K562 (cell line): ENCODE measurements around the gene SLC52A1. TPM values are rescaled to one million over a fixed set of nuclear protein-coding genes. Genes with fewer than 3 reads are reported as not detected.

Experiments
- CREB1 ChIP-seq, 2 experiments: sonication (generic) in 1 of 2; formaldehyde crosslinking in 1 of 2; IDR thresholded peaks; 2 replicates each; pipeline versions ENCODE4 v1.6.1 to v1.8.0; 2012 to 2022; ENCODE audit warnings: inconsistent platforms in 1 of 2, mild to moderate bottlenecking in 1 of 2, missing genetic modification reagents in 1 of 2, moderate library complexity in 1 of 2
- ELF2 ChIP-seq: fragments of 250-450 bp; sonication (Bioruptor Pico); IDR thresholded peaks from 2 replicates; pipeline ENCODE4 v1.5.0; 2021; ENCODE audit warnings: mild to moderate bottlenecking
- IRF2 ChIP-seq: sonication (generic); formaldehyde crosslinking; IDR thresholded peaks from 2 replicates; pipeline ENCODE4 v1.8.1; 2022; ENCODE audit warnings: mild to moderate bottlenecking, missing genetic modification reagents
- MEF2D ChIP-seq: conservative IDR thresholded peaks from 2 replicates; pipeline ENCODE4 v1.6.1; 2016; ENCODE audit warnings: low read depth, missing genetic modification characterization, missing compliant biosample characterization
- MXI1 ChIP-seq: IDR thresholded peaks from 2 replicates; pipeline ENCODE4 v1.6.1; 2011; ENCODE audit warnings: low read depth, mild to moderate bottlenecking, improper control_type of control experiment, low read length
- NR4A1 ChIP-seq, 2 experiments: fragments of 250-450 bp in 1 of 2; fragments of 450-650 bp in 1 of 2; sonication (Bioruptor Pico) in 1 of 2; IDR thresholded peaks; 2 replicates each; pipeline versions ENCODE4 v1.4.0 to v1.6.1; 2016 to 2020; ENCODE audit warnings: mild to moderate bottlenecking in 2 of 2, missing compliant biosample characterization in 1 of 2, missing genetic modification characterization in 1 of 2, moderate library complexity in 1 of 2
- POLR2AphosphoS2 ChIP-seq: IDR thresholded peaks from 2 replicates; pipeline ENCODE4 v1.6.1; 2012; ENCODE audit warnings: low read length, improper control_type of control experiment
- POLR2B ChIP-seq: fragments of 450-650 bp; IDR thresholded peaks from 2 replicates; pipeline ENCODE4 v1.6.1; 2018; ENCODE audit warnings: low read depth; ENCODE audit not compliant: partially characterized antibody
- PURB ChIP-seq: sonication (generic); formaldehyde crosslinking; IDR thresholded peaks from 2 replicates; pipeline ENCODE4 v1.9.0; 2021; ENCODE audit warnings: low read depth, mild to moderate bottlenecking, missing genetic modification reagents
- SAFB ChIP-seq: fragments of 200-400 bp; formaldehyde crosslinking; IDR thresholded peaks from 2 replicates; pipeline ENCODE4 v1.6.1; 2017; ENCODE audit warnings: low read depth, low read length, borderline replicate concordance
- SMAD4 ChIP-seq: fragments of 250-450 bp; sonication (Bioruptor Pico); conservative IDR thresholded peaks from 2 replicates; pipeline ENCODE4 v1.8.0; 2021; ENCODE audit warnings: inconsistent platforms, mild to moderate bottlenecking, moderate library complexity
- STAT5A ChIP-seq: IDR thresholded peaks from 2 replicates; pipeline ENCODE4 v1.6.1; 2012; ENCODE audit warnings: low read length, inconsistent platforms, borderline replicate concordance
- SUPT5H ChIP-seq: fragments of 450-650 bp; IDR thresholded peaks from 2 replicates; pipeline ENCODE4 v1.6.1; 2016
- TGIF2 ChIP-seq: sonication (generic); formaldehyde crosslinking; IDR thresholded peaks from 2 replicates; pipeline ENCODE4 v1.8.1; 2022; ENCODE audit warnings: mild to moderate bottlenecking, missing genetic modification reagents, moderate library complexity
- ZNF324 ChIP-seq: fragments of 250-450 bp; sonication (Bioruptor Pico); IDR thresholded peaks from 2 replicates; pipeline ENCODE4 v1.4.0; 2020; ENCODE audit warnings: mild to moderate bottlenecking
- ZNF695 ChIP-seq: fragments of 450-650 bp; formaldehyde crosslinking; IDR thresholded peaks from 2 replicates; pipeline ENCODE4 v1.4.0; 2020; ENCODE audit warnings: mild to moderate bottlenecking, moderate library complexity
- polyA plus RNA-seq, 8 experiments: library from polyadenylated mRNA; depleted of rRNA in 4 of 8; stranded (reverse) in 5 of 8; unstranded in 3 of 8; fragments of >200 nt; fragmentation: Nextera tagmentation in 2 of 8; fragmentation: Illumina TruSeq in 1 of 8; extraction: Ambion mirVana in 2 of 8; extraction: Trizol in 1 of 8; gene quantifications; 2 replicates each; pipeline versions ENCODE4 v1.2.1 to v1.2.3, GENCODE V29; 2011 to 2014; ENCODE audit warnings: inconsistent platforms in 1 of 8, missing spikeins in 1 of 8
- total RNA-seq, 7 experiments: library from RNA; depleted of rRNA in 6 of 7; stranded (reverse); fragments of >200 nt in 6 of 7; fragmentation: Illumina TruSeq in 2 of 7; extraction: Trizol in 2 of 7; gene quantifications; 2 replicates each; pipeline versions ENCODE4 v1.2.1 to v1.2.3, GENCODE V29; 2011 to 2021; ENCODE audit warnings: low replicate concordance in 1 of 7
- TF ChIP-seq, protein P1 (sequence below): IDR thresholded peaks from 2 replicates; pipeline ENCODE4 v1.6.1; 2011; ENCODE audit not compliant: insufficient read length; ENCODE audit errors: extremely low read depth
- TF ChIP-seq, protein P2 (sequence below): sonication (generic); formaldehyde crosslinking; IDR thresholded peaks from 2 replicates; pipeline ENCODE4 v1.8.1; 2023; ENCODE audit warnings: mild to moderate bottlenecking, missing genetic modification reagents
- TF ChIP-seq, protein P3 (sequence below), 2 experiments: fragments of 200-800 bp in 1 of 2; sonication (Bioruptor generic) in 1 of 2; sonication (generic) in 1 of 2; formaldehyde crosslinking in 1 of 2; IDR thresholded peaks in 1 of 2; conservative IDR thresholded peaks in 1 of 2; 2 replicates each; pipeline versions ENCODE4 v1.5.0 to v1.6.1; 2016 to 2020; ENCODE audit warnings: missing compliant biosample characterization in 1 of 2, missing genetic modification characterization in 1 of 2, missing genetic modification reagents in 1 of 2
- TF ChIP-seq, protein P4 (sequence below): fragments of 250-450 bp; sonication (Bioruptor Pico); IDR thresholded peaks from 2 replicates; pipeline ENCODE4 v1.4.0; 2020; ENCODE audit warnings: mild to moderate bottlenecking, moderate library complexity, borderline replicate concordance

SLC52A1 gene
- total and polyA plus RNA-seq, 9 of the 15 experiments (the other 6 are each of a cell fraction or from before 2014, with no cell fraction given), result 0.04 TPM; not detected in 8

DNA sequence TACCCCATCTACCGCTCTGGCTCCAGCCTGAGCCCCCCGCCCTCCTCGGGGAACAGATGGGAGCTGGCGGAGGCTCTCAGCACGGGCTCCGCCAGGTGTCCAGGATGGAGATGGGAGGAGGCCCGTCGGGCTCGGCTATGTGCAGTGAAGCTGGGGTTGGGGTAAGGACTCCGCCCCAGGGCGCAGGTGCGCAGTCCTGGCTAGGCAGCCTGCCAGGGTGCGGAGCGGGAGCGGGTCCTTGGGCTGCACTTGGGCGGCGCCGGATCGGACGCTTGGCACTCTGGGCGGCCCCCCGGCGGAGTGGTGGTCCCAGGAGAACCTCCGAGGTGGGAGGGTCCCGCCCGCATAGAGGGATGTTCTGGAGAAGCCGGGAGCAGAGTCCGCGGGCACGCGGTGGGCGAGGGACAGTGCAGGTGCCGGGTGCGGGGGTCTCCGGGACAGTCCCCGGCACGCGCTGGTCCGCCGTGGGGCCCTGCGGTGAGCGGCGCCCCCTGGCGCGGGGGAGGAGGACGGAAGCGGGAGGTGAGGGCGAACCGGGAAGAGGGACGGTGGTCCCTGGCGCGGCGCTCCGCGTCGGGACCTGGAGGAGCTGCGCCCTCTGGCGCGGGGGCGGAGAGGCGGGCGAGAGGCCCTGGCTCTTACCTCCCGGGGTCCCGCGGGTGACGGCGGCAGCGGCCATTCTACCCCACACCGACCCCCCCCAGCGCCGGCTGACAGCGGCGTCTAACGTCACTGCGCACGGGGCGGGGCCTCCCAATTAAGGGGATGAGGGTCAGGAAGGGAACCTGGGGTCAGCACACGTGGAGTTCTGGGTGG lies 48.1 kb downstream of the SLC52A1 start, which contains the start of gene CAMTA2 (continued):
- TF ChIP-seq, protein P1, sequence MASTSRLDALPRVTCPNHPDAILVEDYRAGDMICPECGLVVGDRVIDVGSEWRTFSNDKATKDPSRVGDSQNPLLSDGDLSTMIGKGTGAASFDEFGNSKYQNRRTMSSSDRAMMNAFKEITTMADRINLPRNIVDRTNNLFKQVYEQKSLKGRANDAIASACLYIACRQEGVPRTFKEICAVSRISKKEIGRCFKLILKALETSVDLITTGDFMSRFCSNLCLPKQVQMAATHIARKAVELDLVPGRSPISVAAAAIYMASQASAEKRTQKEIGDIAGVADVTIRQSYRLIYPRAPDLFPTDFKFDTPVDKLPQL, result no peak
- peak; percentile 66; the same call in 1 of the 2 replicates for TF ChIP-seq MXI1
- TF ChIP-seq SAFB, result peak; percentile 66
- peak; percentile 78 for TF ChIP-seq CREB1 (IDR thresholded peaks at IDR 0.05)
- peak; percentile 80 for TF ChIP-seq CREB1 (CRISPR knock-in tag; IDR thresholded peaks at IDR 0.05)
- no peak for TF ChIP-seq ZNF324 (CRISPR knock-in tag)
- TF ChIP-seq, protein P2, sequence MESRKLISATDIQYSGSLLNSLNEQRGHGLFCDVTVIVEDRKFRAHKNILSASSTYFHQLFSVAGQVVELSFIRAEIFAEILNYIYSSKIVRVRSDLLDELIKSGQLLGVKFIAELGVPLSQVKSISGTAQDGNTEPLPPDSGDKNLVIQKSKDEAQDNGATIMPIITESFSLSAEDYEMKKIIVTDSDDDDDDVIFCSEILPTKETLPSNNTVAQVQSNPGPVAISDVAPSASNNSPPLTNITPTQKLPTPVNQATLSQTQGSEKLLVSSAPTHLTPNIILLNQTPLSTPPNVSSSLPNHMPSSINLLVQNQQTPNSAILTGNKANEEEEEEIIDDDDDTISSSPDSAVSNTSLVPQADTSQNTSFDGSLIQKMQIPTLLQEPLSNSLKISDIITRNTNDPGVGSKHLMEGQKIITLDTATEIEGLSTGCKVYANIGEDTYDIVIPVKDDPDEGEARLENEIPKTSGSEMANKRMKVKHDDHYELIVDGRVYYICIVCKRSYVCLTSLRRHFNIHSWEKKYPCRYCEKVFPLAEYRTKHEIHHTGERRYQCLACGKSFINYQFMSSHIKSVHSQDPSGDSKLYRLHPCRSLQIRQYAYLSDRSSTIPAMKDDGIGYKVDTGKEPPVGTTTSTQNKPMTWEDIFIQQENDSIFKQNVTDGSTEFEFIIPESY (CRISPR knock-in tag), result peak; percentile 55
- no peak for TF ChIP-seq PURB (CRISPR knock-in tag)
- TF ChIP-seq POLR2B, result peak; percentile 14
- no peak for TF ChIP-seq IRF2 (CRISPR knock-in tag)
- peak; percentile 85 for TF ChIP-seq SMAD4 (CRISPR knock-in tag)
- no peak for TF ChIP-seq MEF2D
- peak; percentile 74 for TF ChIP-seq ELF2 (CRISPR knock-in tag)
- TF ChIP-seq, protein P3, sequence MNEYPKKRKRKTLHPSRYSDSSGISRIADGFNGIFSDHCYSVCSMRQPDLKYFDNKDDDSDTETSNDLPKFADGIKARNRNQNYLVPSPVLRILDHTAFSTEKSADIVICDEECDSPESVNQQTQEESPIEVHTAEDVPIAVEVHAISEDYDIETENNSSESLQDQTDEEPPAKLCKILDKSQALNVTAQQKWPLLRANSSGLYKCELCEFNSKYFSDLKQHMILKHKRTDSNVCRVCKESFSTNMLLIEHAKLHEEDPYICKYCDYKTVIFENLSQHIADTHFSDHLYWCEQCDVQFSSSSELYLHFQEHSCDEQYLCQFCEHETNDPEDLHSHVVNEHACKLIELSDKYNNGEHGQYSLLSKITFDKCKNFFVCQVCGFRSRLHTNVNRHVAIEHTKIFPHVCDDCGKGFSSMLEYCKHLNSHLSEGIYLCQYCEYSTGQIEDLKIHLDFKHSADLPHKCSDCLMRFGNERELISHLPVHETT (CRISPR knock-in tag; conservative IDR thresholded peaks at IDR 0.05 in 1 of 2, IDR thresholded peaks at IDR 0.05 in 1 of 2), result peak in 1 of 2 experiments; percentile 94; a peak in 2 of 4 replicates
- peak; percentile 74 for TF ChIP-seq SUPT5H
- TF ChIP-seq ZNF695, result no peak
- no peak for TF ChIP-seq NR4A1 (CRISPR knock-in tag; IDR thresholded peaks at IDR 0.05)
- TF ChIP-seq NR4A1 (tag; IDR thresholded peaks at IDR 0.05), result no peak
- peak; percentile 76; the same call in 1 of the 2 replicates for TF ChIP-seq TGIF2 (CRISPR knock-in tag)
- TF ChIP-seq, protein P4, sequence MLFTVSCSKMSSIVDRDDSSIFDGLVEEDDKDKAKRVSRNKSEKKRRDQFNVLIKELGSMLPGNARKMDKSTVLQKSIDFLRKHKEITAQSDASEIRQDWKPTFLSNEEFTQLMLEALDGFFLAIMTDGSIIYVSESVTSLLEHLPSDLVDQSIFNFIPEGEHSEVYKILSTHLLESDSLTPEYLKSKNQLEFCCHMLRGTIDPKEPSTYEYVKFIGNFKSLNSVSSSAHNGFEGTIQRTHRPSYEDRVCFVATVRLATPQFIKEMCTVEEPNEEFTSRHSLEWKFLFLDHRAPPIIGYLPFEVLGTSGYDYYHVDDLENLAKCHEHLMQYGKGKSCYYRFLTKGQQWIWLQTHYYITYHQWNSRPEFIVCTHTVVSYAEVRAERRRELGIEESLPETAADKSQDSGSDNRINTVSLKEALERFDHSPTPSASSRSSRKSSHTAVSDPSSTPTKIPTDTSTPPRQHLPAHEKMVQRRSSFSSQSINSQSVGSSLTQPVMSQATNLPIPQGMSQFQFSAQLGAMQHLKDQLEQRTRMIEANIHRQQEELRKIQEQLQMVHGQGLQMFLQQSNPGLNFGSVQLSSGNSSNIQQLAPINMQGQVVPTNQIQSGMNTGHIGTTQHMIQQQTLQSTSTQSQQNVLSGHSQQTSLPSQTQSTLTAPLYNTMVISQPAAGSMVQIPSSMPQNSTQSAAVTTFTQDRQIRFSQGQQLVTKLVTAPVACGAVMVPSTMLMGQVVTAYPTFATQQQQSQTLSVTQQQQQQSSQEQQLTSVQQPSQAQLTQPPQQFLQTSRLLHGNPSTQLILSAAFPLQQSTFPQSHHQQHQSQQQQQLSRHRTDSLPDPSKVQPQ, result no peak
- TF ChIP-seq STAT5A, result no peak
- TF ChIP-seq POLR2AphosphoS2, result no peak
